Sigmoid colon (tissue), 4 donors: ENCODE results near the gene MRPL23.

Experiments
- CTCF ChIP-seq, 4 experiments: fragments of 450-650 bp in 3 of 4; fragments of 200-600 bp in 1 of 4; IDR thresholded peaks; one replicate each; pipeline ENCODE4 v1.5.1; 2016 to 2019; ENCODE audit warnings: antibody characterized with exemption in 4 of 4, mild to moderate bottlenecking in 3 of 4, moderate library complexity in 2 of 4
- POLR2AphosphoS5 ChIP-seq, 4 donors: sonication (generic); formaldehyde crosslinking; IDR thresholded peaks; one replicate each; pipeline ENCODE4 v1.6.1; 2017; ENCODE audit warnings: antibody characterized with exemption in 4 of 4

DNA sequence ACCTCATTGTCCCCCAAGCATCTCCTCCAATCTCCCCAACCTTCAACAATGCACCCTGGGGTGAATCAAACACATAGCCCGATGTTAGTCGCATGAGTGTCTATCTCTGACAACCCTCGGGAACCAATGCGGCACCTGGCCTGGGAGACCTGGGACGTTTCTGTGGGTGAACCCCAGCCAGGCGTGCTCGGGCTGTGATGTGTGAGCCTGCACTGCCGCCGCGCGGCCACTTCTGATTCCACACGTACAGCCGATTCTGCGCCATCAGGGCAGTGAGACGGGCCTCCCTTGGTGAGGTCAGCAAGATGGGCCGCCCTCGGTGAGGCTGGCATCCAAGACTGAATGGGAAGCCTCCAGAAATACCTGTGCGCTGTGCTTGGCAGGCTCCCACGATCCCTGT lies 55.7 kb downstream of the MRPL23 start:
- TF ChIP-seq CTCF (IDR thresholded peaks at IDR 0.05) (no peak), POLR2AphosphoS5 (IDR thresholded peaks at IDR 0.05) (no peak)
